Endothelial cell of umbilical vein (primary cell): ENCODE measurements around the gene PRCD.

Source experiments
- EZH2 ChIP-seq: IDR thresholded peaks from 2 replicates; pipeline ENCODE4 v1.6.1; 2012; ENCODE audit warnings: borderline replicate concordance, low read depth, mild to moderate bottlenecking, moderate library complexity, low read length, inconsistent platforms; ENCODE audit not compliant: severe bottlenecking
- FOS ChIP-seq: IDR thresholded peaks from 2 replicates; pipeline ENCODE4 v1.6.1; 2011; ENCODE audit warnings: mild to moderate bottlenecking, low read length, moderate library complexity, borderline replicate concordance; ENCODE audit not compliant: insufficient read depth
- POLR2A ChIP-seq: IDR thresholded peaks from 2 replicates; pipeline ENCODE4 v1.6.1; 2012; ENCODE audit warnings: low read depth, mild to moderate bottlenecking, control low read depth, low read length
- POLR2AphosphoS5 ChIP-seq: IDR thresholded peaks from 2 replicates; pipeline ENCODE4 v1.6.1; 2012; ENCODE audit warnings: low read depth, mild to moderate bottlenecking, control low read depth, low read length, moderate library complexity; ENCODE audit not compliant: insufficient read depth
- TF ChIP-seq, protein P1 (sequence below), 2 donors: IDR thresholded peaks; 1 replicate in 1 of 2; 2 replicates in 1 of 2; pipeline ENCODE4 v1.5.1; 2011; ENCODE audit warnings: low read length in 2 of 2, mild to moderate bottlenecking in 2 of 2, moderate library complexity in 2 of 2, control low read depth in 1 of 2, inconsistent platforms in 1 of 2, low read depth in 1 of 2; ENCODE audit not compliant: insufficient read depth in 1 of 2; ENCODE audit errors: extremely low read depth in 1 of 2

DNA sequence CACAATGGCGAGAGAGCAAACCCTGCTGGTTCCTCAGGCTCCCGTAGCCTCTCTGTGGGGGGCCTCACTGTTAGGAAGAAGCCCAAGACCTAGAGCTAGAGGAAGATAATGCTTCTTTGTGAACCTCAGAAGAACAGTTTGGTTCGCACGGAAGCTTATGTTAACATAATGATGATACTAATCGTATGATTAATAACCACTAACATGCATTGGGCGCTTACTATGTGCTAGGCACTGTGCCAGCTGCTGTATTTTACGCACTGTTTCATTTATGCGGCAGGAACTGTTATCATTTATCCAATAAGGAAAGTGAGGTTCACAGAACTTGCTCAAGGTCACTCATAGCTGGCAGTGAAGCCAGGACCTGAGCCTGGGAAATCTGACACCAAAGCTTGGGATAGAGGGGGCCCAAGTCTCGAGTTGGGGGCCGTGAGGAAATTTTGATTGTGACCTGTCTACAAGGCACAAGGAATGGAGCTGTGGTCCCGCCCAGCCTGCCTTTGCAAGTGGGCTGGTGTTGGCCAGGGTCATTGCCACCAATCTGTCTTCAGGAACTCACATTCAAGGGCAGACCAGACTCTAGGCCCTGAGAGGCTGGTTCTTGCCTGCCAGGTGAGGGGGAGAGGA is 6.8 kb downstream of the PRCD start:
- TF ChIP-seq, protein P1, sequence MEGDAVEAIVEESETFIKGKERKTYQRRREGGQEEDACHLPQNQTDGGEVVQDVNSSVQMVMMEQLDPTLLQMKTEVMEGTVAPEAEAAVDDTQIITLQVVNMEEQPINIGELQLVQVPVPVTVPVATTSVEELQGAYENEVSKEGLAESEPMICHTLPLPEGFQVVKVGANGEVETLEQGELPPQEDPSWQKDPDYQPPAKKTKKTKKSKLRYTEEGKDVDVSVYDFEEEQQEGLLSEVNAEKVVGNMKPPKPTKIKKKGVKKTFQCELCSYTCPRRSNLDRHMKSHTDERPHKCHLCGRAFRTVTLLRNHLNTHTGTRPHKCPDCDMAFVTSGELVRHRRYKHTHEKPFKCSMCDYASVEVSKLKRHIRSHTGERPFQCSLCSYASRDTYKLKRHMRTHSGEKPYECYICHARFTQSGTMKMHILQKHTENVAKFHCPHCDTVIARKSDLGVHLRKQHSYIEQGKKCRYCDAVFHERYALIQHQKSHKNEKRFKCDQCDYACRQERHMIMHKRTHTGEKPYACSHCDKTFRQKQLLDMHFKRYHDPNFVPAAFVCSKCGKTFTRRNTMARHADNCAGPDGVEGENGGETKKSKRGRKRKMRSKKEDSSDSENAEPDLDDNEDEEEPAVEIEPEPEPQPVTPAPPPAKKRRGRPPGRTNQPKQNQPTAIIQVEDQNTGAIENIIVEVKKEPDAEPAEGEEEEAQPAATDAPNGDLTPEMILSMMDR (IDR thresholded peaks at IDR 0.05; ENCODE audit: extremely low read depth in 1 of 2, insufficient read depth in 1 of 2, low read depth in 1 of 2, low read length in 2 of 2): no peak
- no peak for TF ChIP-seq EZH2
- TF ChIP-seq FOS: no peak
- no peak for TF ChIP-seq POLR2AphosphoS5
- TF ChIP-seq POLR2A: no peak
